WTC11 (cell line): ENCODE results near the gene TAC3.

ENCODE experiments used
- TF ChIP-seq, protein P1 (sequence below): sonication (generic); formaldehyde crosslinking; conservative IDR thresholded peaks from 2 replicates; pipeline ENCODE4 v1.8.1; 2023; ENCODE audit warnings: mild to moderate bottlenecking, low read depth, missing genetic modification reagents, moderate library complexity
- TF ChIP-seq, protein P2 (sequence below): fragments of 200-600 bp; IDR thresholded peaks from 2 replicates; pipeline ENCODE4 v1.8.0; 2022; ENCODE audit warnings: antibody characterized with exemption
- TF ChIP-seq, protein P3 (sequence below): sonication (generic); formaldehyde crosslinking; IDR thresholded peaks from 2 replicates; pipeline ENCODE4 v1.8.1; 2023; ENCODE audit warnings: mild to moderate bottlenecking, missing genetic modification reagents, moderate library complexity
- TF ChIP-seq, protein P4 (sequence below): fragments of 250-450 bp; sonication (Bioruptor Pico); IDR thresholded peaks from 2 replicates; pipeline ENCODE4 v2.1.2; 2022; ENCODE audit warnings: mild to moderate bottlenecking, moderate library complexity
- TF ChIP-seq, protein P5 (sequence below): sonication (generic); formaldehyde crosslinking; IDR thresholded peaks from 2 replicates; pipeline ENCODE4 v1.8.1; 2023; ENCODE audit warnings: mild to moderate bottlenecking, missing genetic modification reagents
- TF ChIP-seq, protein P6 (sequence below): sonication (generic); formaldehyde crosslinking; conservative IDR thresholded peaks from 2 replicates; pipeline ENCODE4 v1.8.1; 2022; ENCODE audit warnings: mild to moderate bottlenecking, missing genetic modification reagents
- TF ChIP-seq, protein P7 (sequence below): sonication (generic); formaldehyde crosslinking; IDR thresholded peaks from 2 replicates; pipeline ENCODE4 v1.8.1; 2022; ENCODE audit warnings: low read depth, mild to moderate bottlenecking, moderate library complexity, missing genetic modification reagents, borderline replicate concordance
- TF ChIP-seq, protein P8 (sequence below): sonication (generic); formaldehyde crosslinking; IDR thresholded peaks from 2 replicates; pipeline ENCODE4 v1.8.1; 2022; ENCODE audit warnings: missing genetic modification reagents, borderline replicate concordance

DNA sequence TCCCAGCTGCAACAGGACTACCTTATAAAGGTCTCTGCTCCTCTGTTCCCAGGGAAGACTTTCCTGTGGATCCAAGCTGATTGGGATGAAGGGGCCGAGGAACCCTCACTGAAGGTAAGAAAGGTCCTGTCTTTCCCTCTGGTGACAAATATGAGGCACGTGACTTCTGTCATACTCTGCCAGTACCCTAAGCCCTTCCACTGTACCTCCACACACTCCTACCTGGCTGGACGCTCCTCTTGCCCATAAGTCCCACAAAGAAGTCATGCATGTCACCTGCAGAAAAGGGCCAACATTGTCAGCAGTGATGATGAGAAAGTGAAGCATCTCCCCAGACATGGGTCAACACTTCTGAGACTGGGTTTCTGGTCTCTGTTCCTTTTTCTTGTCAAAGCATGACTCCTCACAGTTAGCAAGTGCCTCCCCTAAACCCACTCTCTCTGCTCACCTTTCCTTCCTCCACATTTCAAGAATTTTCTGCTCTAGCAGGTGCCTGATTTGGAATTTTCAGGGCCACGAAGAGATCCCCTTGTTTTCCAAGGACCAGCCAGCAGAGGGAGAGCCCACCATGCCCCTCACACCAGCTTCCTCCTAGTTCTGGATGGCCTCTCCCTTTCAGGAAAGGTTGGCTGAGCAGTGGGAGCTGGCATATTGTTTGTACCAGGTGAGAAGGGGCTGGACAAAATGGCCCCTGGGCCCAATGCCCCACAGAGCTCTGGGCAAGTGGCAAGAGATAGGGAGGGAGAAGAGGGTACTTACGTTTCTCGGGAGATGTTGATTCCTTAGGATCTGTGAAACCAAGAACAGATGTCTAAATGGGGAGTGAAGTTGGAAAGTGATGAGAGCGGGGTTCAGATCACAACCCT is 3.5 kb downstream of the TAC3 start:
- TF ChIP-seq, protein P1, sequence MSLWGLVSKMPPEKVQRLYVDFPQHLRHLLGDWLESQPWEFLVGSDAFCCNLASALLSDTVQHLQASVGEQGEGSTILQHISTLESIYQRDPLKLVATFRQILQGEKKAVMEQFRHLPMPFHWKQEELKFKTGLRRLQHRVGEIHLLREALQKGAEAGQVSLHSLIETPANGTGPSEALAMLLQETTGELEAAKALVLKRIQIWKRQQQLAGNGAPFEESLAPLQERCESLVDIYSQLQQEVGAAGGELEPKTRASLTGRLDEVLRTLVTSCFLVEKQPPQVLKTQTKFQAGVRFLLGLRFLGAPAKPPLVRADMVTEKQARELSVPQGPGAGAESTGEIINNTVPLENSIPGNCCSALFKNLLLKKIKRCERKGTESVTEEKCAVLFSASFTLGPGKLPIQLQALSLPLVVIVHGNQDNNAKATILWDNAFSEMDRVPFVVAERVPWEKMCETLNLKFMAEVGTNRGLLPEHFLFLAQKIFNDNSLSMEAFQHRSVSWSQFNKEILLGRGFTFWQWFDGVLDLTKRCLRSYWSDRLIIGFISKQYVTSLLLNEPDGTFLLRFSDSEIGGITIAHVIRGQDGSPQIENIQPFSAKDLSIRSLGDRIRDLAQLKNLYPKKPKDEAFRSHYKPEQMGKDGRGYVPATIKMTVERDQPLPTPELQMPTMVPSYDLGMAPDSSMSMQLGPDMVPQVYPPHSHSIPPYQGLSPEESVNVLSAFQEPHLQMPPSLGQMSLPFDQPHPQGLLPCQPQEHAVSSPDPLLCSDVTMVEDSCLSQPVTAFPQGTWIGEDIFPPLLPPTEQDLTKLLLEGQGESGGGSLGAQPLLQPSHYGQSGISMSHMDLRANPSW (CRISPR knock-in tag), result no peak
- TF ChIP-seq, protein P2, sequence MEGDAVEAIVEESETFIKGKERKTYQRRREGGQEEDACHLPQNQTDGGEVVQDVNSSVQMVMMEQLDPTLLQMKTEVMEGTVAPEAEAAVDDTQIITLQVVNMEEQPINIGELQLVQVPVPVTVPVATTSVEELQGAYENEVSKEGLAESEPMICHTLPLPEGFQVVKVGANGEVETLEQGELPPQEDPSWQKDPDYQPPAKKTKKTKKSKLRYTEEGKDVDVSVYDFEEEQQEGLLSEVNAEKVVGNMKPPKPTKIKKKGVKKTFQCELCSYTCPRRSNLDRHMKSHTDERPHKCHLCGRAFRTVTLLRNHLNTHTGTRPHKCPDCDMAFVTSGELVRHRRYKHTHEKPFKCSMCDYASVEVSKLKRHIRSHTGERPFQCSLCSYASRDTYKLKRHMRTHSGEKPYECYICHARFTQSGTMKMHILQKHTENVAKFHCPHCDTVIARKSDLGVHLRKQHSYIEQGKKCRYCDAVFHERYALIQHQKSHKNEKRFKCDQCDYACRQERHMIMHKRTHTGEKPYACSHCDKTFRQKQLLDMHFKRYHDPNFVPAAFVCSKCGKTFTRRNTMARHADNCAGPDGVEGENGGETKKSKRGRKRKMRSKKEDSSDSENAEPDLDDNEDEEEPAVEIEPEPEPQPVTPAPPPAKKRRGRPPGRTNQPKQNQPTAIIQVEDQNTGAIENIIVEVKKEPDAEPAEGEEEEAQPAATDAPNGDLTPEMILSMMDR, result no peak
- TF ChIP-seq, protein P3, sequence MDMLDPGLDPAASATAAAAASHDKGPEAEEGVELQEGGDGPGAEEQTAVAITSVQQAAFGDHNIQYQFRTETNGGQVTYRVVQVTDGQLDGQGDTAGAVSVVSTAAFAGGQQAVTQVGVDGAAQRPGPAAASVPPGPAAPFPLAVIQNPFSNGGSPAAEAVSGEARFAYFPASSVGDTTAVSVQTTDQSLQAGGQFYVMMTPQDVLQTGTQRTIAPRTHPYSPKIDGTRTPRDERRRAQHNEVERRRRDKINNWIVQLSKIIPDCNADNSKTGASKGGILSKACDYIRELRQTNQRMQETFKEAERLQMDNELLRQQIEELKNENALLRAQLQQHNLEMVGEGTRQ (CRISPR knock-in tag), result no peak
- TF ChIP-seq, protein P4, sequence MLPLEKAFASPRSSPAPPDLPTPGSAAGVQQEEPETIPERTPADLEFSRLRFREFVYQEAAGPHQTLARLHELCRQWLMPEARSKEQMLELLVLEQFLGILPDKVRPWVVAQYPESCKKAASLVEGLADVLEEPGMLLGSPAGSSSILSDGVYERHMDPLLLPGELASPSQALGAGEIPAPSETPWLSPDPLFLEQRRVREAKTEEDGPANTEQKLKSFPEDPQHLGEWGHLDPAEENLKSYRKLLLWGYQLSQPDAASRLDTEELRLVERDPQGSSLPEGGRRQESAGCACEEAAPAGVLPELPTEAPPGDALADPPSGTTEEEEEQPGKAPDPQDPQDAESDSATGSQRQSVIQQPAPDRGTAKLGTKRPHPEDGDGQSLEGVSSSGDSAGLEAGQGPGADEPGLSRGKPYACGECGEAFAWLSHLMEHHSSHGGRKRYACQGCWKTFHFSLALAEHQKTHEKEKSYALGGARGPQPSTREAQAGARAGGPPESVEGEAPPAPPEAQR, result no peak
- TF ChIP-seq, protein P5, sequence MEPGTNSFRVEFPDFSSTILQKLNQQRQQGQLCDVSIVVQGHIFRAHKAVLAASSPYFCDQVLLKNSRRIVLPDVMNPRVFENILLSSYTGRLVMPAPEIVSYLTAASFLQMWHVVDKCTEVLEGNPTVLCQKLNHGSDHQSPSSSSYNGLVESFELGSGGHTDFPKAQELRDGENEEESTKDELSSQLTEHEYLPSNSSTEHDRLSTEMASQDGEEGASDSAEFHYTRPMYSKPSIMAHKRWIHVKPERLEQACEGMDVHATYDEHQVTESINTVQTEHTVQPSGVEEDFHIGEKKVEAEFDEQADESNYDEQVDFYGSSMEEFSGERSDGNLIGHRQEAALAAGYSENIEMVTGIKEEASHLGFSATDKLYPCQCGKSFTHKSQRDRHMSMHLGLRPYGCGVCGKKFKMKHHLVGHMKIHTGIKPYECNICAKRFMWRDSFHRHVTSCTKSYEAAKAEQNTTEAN (CRISPR knock-in tag), result no peak
- TF ChIP-seq, protein P6, sequence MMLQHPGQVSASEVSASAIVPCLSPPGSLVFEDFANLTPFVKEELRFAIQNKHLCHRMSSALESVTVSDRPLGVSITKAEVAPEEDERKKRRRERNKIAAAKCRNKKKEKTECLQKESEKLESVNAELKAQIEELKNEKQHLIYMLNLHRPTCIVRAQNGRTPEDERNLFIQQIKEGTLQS (CRISPR knock-in tag), result no peak
- TF ChIP-seq, protein P7, sequence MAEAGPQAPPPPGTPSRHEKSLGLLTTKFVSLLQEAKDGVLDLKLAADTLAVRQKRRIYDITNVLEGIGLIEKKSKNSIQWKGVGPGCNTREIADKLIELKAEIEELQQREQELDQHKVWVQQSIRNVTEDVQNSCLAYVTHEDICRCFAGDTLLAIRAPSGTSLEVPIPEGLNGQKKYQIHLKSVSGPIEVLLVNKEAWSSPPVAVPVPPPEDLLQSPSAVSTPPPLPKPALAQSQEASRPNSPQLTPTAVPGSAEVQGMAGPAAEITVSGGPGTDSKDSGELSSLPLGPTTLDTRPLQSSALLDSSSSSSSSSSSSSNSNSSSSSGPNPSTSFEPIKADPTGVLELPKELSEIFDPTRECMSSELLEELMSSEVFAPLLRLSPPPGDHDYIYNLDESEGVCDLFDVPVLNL, result no peak
- TF ChIP-seq, protein P8, sequence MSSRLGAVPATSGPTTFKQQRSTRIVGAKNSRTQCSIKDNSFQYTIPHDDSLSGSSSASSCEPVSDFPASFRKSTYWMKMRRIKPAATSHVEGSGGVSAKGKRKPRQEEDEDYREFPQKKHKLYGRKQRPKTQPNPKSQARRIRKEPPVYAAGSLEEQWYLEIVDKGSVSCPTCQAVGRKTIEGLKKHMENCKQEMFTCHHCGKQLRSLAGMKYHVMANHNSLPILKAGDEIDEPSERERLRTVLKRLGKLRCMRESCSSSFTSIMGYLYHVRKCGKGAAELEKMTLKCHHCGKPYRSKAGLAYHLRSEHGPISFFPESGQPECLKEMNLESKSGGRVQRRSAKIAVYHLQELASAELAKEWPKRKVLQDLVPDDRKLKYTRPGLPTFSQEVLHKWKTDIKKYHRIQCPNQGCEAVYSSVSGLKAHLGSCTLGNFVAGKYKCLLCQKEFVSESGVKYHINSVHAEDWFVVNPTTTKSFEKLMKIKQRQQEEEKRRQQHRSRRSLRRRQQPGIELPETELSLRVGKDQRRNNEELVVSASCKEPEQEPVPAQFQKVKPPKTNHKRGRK (CRISPR knock-in tag), result no peak
